Subcutaneous abdominal adipose tissue (tissue), 5 donors: ENCODE measurements around the gene SMCO1.
"Not testable (repeated sequence)": the region's sequence is repeated elsewhere in the genome, so short reads cannot be mapped to it uniquely, and the experiment has no call there.

Experiments used
- H3K27ac ChIP-seq: one replicate; pipeline ENCODE4 v1.7.0; 2013; ENCODE audit warnings: low read depth, mild to moderate bottlenecking, inconsistent platforms, low read length, moderate library complexity
- H3K27me3 ChIP-seq, 5 donors: one replicate each; pipeline ENCODE4 v1.7.0; 2013; ENCODE audit warnings: low read length in 5 of 5, inconsistent platforms in 1 of 5; ENCODE audit not compliant: control insufficient read depth in 5 of 5, insufficient read depth in 4 of 5
- H3K36me3 ChIP-seq, 5 donors: one replicate each; pipeline ENCODE4 v1.7.0; 2013; ENCODE audit warnings: low read length in 5 of 5; ENCODE audit not compliant: control insufficient read depth in 5 of 5, insufficient read depth in 5 of 5
- H3K4me1 ChIP-seq, 5 donors: one replicate each; pipeline ENCODE4 v1.7.0; 2013; ENCODE audit warnings: low read length in 5 of 5, mild to moderate bottlenecking in 3 of 5, moderate library complexity in 1 of 5; ENCODE audit not compliant: control insufficient read depth in 5 of 5, insufficient read depth in 5 of 5
- H3K4me3 ChIP-seq, 5 donors: one replicate each; pipeline ENCODE4 v1.7.0; 2013; ENCODE audit warnings: low read length in 5 of 5, low read depth in 1 of 5
- H3K9ac ChIP-seq, 5 donors: one replicate each; pipeline ENCODE4 v1.7.0; 2013; ENCODE audit warnings: low read length in 5 of 5, mild to moderate bottlenecking in 4 of 5, moderate library complexity in 3 of 5
- H3K9me3 ChIP-seq, 5 donors: one replicate each; pipeline ENCODE4 v1.7.0; 2013; ENCODE audit warnings: low read length in 5 of 5; ENCODE audit not compliant: control insufficient read depth in 5 of 5
- donor health status: healthy.
- donor health status: healthy.
- donor health status: healthy.
- donor health status: healthy.
- donor health status: healthy.

SMCO1 gene

GRCh38 chr3:196463804-196464203, 51.3 kb downstream of the SMCO1 start:
- Histone ChIP-seq H3K27ac (no peak overlapping the region), H3K36me3 (peaks cover 0 to 5% (median 3%) of the 10 kb centered on the region in 5 donors), H3K9me3 (no peaks in the 10 kb centered on the region), H3K4me1 (peaks cover 0 to 3% (median 0%) of the 10 kb centered on the region in 5 donors), H3K27me3 (no peaks in the 10 kb centered on the region), H3K4me3 (no peak overlapping the region), H3K9ac (no peak overlapping the region)

GRCh38 chr3:196463478-196463756, 51.7 kb downstream of the SMCO1 start:
- Histone ChIP-seq H3K4me1 (peaks cover 0 to 3% (median 0%) of the 10 kb centered on the region in 5 donors), H3K36me3 (peaks cover 0 to 5% (median 3%) of the 10 kb centered on the region in 5 donors), H3K4me3 (no peak overlapping the region)

GRCh38 chr3:196462680-196463477, 52.3 kb downstream of the SMCO1 start:
- H3K27ac ChIP-seq, H3K36me3 ChIP-seq, H3K27me3 ChIP-seq, H3K9me3 ChIP-seq, H3K4me3 ChIP-seq, H3K4me1 ChIP-seq, H3K9ac ChIP-seq: not testable (repeated sequence)

More at GRCh38 chr3:196463478-196463756, 51.7 kb downstream of the SMCO1 start:
- H3K27ac ChIP-seq: no peak overlapping the region
- H3K27me3 ChIP-seq: no peaks in the 10 kb centered on the region
- no peaks in the 10 kb centered on the region for H3K9me3 ChIP-seq
- no peak overlapping the region for H3K9ac ChIP-seq

- H3K9ac ChIP-seq: no peak overlapping the region
- no peak overlapping the region for H3K27ac ChIP-seq
Observed at GRCh38 chr3:196458063-196458462, 57.1 kb downstream of the SMCO1 start.

GRCh38 chr3:196457470-196457869, 57.7 kb downstream of the SMCO1 start:
- H3K4me1 ChIP-seq, H3K27me3 ChIP-seq, H3K9ac ChIP-seq, H3K4me3 ChIP-seq, H3K9me3 ChIP-seq, H3K27ac ChIP-seq: not testable (repeated sequence)
- peaks cover 0 to 11% (median 0%) of the 10 kb centered on the region in 5 donors for H3K36me3 ChIP-seq

More at GRCh38 chr3:196458063-196458462, 57.1 kb downstream of the SMCO1 start:
- Histone ChIP-seq H3K4me3 (no peak overlapping the region), H3K9me3 (no peaks in the 10 kb centered on the region), H3K4me1 (peaks cover 0 to 3% (median 0%) of the 10 kb centered on the region in 5 donors), H3K36me3 (peaks cover 0 to 11% (median 0%) of the 10 kb centered on the region in 5 donors), H3K27me3 (no peaks in the 10 kb centered on the region)
